Pancreas (tissue), 10 donors: Measurements from ENCODE around the gene IQGAP2. TPM values are rescaled to one million over a fixed set of nuclear protein-coding genes. Genes with fewer than 3 reads are reported as not detected.

Source experiments
- ATAC-seq, 4 donors: fragments of 200-7000 bp; cut with Tn5 transposase; one replicate each; pipeline versions ENCODE4 v1.8.0 to v1.9.1; 2020; ENCODE audit warnings: mild to moderate bottlenecking in 4 of 4, moderate library complexity in 4 of 4
- DNase-seq, 6 donors: peaks; one replicate each; pipeline ENCODE4 v3.0.0-alpha.2; 2020
- FAIRE-seq: peaks from 2 replicates; lab custom pipeline; 2012; peaks lifted over from hg19 to GRCh38; lab: Jason Lieb, UNC
- H3K27ac ChIP-seq, 4 donors: fragments of 200-600 bp; sonication (generic); 1 replicate in 3 of 4; 2 replicates in 1 of 4; pipeline versions ENCODE4 v1.5.0 to v1.8.0; 2020
- H3K27me3 ChIP-seq, 4 donors: fragments of 200-600 bp; one replicate each; pipeline ENCODE4 v1.8.0; 2021
- H3K36me3 ChIP-seq, 3 donors: fragments of 200-600 bp; sonication (generic) in 1 of 3; one replicate each; pipeline versions ENCODE4 v1.5.0 to v1.8.0; 2020 to 2021
- H3K4me1 ChIP-seq, 3 donors: fragments of 200-600 bp; one replicate each; pipeline ENCODE4 v1.8.0; 2021
- H3K4me3 ChIP-seq, 4 donors: fragments of 200-600 bp; sonication (generic) in 2 of 4; one replicate each; pipeline versions ENCODE4 v1.5.0 to v1.8.0; 2020 to 2021
- H3K9me3 ChIP-seq, 4 donors: fragments of 200-600 bp; one replicate each; pipeline ENCODE4 v1.8.0; 2021
- WGBS, 2 donors: extraction: QIAGEN DNeasy Blood & Tissue Kit; methylation state at CpG; one replicate each; pipeline ENCODE4 v1.1.7; 2013; 5-methylcytosine and 5-hydroxymethylcytosine counted together
- intact Hi-C, 3 donors: fragments of 100-400 bp; cut with DNase I; formaldehyde crosslinking; loops; one replicate each; pipeline versions ENCODE4 v1.11.1 to v1.14.2; 2022
- polyA plus RNA-seq, 2 donors: library from polyadenylated mRNA; stranded (reverse); fragments of 200-250 nt; gene quantifications; one replicate each; pipeline ENCODE4 v1.2.3, GENCODE V29; 2013
- total RNA-seq, 6 donors: library from RNA; stranded (reverse); fragmentation: NEBNext Ultra II Directional in 4 of 6; extraction: Animal tissue kit (Norgen Biotek cat#: 25700) in 4 of 6; gene quantifications; one replicate each; pipeline versions ENCODE4 v1.2.1 to v1.2.4, GENCODE V29; 2021 to 2023
- TF ChIP-seq, protein P1 (sequence below), 4 donors: fragments of 200-600 bp; sonication (generic) in 3 of 4; IDR thresholded peaks; one replicate each; pipeline versions ENCODE4 v1.5.0 to v1.8.0; 2021; ENCODE audit warnings: antibody characterized with exemption in 4 of 4
- donor health status: healthy with polysubstance abuse.
- donor health status: DM: no; HTN: no; CAD: no; lungs with moderate emphysema.
- donor health status: DM: no; HTN: no; CAD: no.
- donor health status: control.
- donor health status: control.
- donor health status: Bipolar disorder and iron deficiency.
- donor health status: DM: yes; HTN: yes; CAD: no.
- donor health status: DM: no; HTN: no; CAD: no.
- donor health status: DM: no; HTN: no; CAD: no.
- donor health status: DM: yes; HTN: yes; CAD: no.

The IQGAP2 gene
- total and polyA plus RNA-seq, 8 donors: 14.4 to 54.0 (median 35.2) TPM

DNA sequence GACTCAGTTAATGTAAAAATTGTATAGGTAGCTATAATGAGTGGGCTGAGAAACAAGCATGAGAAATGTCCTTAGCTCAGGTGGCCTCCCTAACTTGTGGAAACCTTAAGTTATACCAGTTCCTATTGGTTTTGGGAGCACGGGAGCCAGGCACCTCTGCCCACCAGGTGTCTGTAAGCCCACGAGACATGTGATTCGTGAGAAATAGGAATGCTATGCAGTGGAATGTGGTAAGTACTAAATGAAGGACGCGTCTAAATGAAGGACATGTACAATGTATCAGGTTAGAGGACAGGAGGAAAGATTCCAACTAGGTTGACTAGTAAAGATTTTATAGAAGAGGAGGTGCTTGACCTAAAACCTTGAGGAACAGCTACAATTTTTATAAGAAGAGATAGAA lies 266.2 kb downstream of the IQGAP2 start:
- DNase-seq (no peak), FAIRE-seq (no peak), ATAC-seq (no peak)
- no peak overlapping the region for H3K4me3 ChIP-seq
- intact Hi-C loops: no loop called here
- H3K9me3 ChIP-seq: no peaks in the 10 kb centered on the region
- 96 to 98% methylated on average over 5 of the region's 5 CpGs for WGBS, 2 donors
- H3K4me1 ChIP-seq: no peaks in the 10 kb centered on the region
- TF ChIP-seq, protein P1, sequence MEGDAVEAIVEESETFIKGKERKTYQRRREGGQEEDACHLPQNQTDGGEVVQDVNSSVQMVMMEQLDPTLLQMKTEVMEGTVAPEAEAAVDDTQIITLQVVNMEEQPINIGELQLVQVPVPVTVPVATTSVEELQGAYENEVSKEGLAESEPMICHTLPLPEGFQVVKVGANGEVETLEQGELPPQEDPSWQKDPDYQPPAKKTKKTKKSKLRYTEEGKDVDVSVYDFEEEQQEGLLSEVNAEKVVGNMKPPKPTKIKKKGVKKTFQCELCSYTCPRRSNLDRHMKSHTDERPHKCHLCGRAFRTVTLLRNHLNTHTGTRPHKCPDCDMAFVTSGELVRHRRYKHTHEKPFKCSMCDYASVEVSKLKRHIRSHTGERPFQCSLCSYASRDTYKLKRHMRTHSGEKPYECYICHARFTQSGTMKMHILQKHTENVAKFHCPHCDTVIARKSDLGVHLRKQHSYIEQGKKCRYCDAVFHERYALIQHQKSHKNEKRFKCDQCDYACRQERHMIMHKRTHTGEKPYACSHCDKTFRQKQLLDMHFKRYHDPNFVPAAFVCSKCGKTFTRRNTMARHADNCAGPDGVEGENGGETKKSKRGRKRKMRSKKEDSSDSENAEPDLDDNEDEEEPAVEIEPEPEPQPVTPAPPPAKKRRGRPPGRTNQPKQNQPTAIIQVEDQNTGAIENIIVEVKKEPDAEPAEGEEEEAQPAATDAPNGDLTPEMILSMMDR (IDR thresholded peaks at IDR 0.05): no peak
- no peak overlapping the region for H3K27ac ChIP-seq
- no peaks in the 10 kb centered on the region for H3K27me3 ChIP-seq
- H3K36me3 ChIP-seq: peaks cover 0 to 29% (median 5%) of the 10 kb centered on the region in 3 donors

DNA sequence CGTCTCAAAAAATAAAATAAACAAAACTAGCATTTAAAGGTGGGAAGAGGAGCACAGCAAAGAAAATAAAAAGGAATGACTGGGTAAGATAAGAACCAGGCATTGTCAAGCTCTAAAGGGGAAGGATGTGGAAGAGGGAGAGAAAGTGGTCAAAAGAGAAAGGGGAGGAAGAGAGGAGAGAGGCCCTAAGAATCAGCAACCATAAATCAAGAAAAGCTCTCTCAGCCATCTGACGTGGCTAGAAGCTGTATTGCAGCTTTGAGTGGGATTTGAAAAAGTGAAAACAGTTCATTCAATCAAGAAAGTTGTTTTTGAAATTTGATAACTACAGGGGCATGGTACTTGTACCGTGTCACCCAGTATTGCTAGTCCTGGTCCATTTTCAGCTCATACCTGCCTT lies 267.4 kb downstream of the IQGAP2 start:
- 94 to 98% methylated on average over 3 of the region's 3 CpGs for WGBS, 2 donors
- no peak for FAIRE-seq
- ATAC-seq: no peak
- Histone ChIP-seq H3K4me3 (no peak overlapping the region), H3K9me3 (no peaks in the 10 kb centered on the region), H3K27me3 (no peaks in the 10 kb centered on the region), H3K27ac (no peak overlapping the region), H3K4me1 (no peaks in the 10 kb centered on the region), H3K36me3 (peaks cover 0 to 37% (median 5%) of the 10 kb centered on the region in 3 donors)
- no peak for DNase-seq
- TF ChIP-seq, protein P1 (IDR thresholded peaks at IDR 0.05): no peak
- intact Hi-C loops: no loop called here

GRCh38 chr5:76672242-76672641 lies 269.2 kb downstream of the IQGAP2 start:
- Histone ChIP-seq H3K27me3 (no peaks in the 10 kb centered on the region), H3K4me1 (no peaks in the 10 kb centered on the region), H3K36me3 (peaks cover 0 to 48% (median 0%) of the 10 kb centered on the region in 3 donors), H3K4me3 (no peak overlapping the region), H3K27ac (no peak overlapping the region), H3K9me3 (no peaks in the 10 kb centered on the region)
- DNase-seq (no peak), FAIRE-seq (no peak), ATAC-seq (no peak)
- TF ChIP-seq, protein P1 (IDR thresholded peaks at IDR 0.05): no peak
- intact Hi-C loops: no loop called here
- 76 to 77% methylated on average over 2 of the region's 2 CpGs for WGBS, 2 donors

DNA sequence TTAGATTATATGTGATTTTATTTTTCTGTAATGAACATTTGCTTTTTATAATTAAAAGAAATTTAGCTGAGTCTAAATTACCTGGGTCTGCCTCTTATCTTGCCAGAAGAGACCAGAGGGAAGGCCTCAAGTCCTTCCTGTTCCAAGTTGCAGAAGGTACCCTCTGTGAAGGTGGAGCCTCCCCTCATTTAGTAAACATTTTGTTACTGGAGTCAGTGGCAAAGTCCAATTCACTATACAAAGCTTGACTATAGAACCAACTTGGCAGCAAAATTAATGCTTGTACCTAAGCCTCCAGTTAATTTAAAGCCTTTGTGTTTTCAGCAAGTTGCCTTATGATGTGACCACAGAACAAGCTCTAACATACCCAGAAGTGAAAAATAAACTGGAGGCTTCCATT lies 270.0 kb downstream of the IQGAP2 start:
- FAIRE-seq (no peak), DNase-seq (no peak), ATAC-seq (no peak)
- Histone ChIP-seq H3K4me1 (no peaks in the 10 kb centered on the region), H3K9me3 (no peaks in the 10 kb centered on the region), H3K36me3 (peaks cover 0 to 54% (median 0%) of the 10 kb centered on the region in 3 donors), H3K4me3 (no peak overlapping the region), H3K27ac (no peak overlapping the region), H3K27me3 (no peaks in the 10 kb centered on the region)
- intact Hi-C loops: no loop called here
- TF ChIP-seq, protein P1 (IDR thresholded peaks at IDR 0.05): no peak

GRCh38 chr5:76674330-76675066 lies 271.4 kb downstream of the IQGAP2 start:
- intact Hi-C loops: no loop called here
- no peaks in the 10 kb centered on the region for H3K27me3 ChIP-seq
- TF ChIP-seq, protein P1 (IDR thresholded peaks at IDR 0.05): no peak
- FAIRE-seq (no peak), DNase-seq (no peak), ATAC-seq (peak in 1 of 4 donors; percentile 20)
- H3K4me3 ChIP-seq: no peak overlapping the region
- no peaks in the 10 kb centered on the region for H3K4me1 ChIP-seq
- WGBS, 2 donors: 84 to 86% methylated on average over 8 of the region's 8 CpGs
- H3K36me3 ChIP-seq: peaks cover 0 to 49% (median 0%) of the 10 kb centered on the region in 3 donors
- no peaks in the 10 kb centered on the region for H3K9me3 ChIP-seq
- H3K27ac ChIP-seq: no peak overlapping the region
